Measurements from ENCODE around the gene ADAMTSL4.

GRCh38 chr1:150511985-150512660, 37.1 kb upstream of the ADAMTSL4 start:
- TF ChIP-seq CTCF (IDR thresholded peaks at IDR 0.05 in 2 of 3, conservative IDR thresholded peaks at IDR 0.05 in 1 of 3; ENCODE audit: borderline replicate concordance in 1 of 3, insufficient read depth in 1 of 3, low read depth in 2 of 3, low read length in 2 of 3): no peak
- TF ChIP-seq EZH2phosphoT487 (IDR thresholded peaks at IDR 0.05; ENCODE audit: borderline replicate concordance): no peak
